GM10266 (cell line): ENCODE results near the gene CLEC4D.
A peak's percentile ranks its signal among the peaks of the same experiment; 100 is the strongest.
"Not testable (repeated sequence)": the region's sequence is repeated elsewhere in the genome, so short reads cannot be mapped to it uniquely, and the experiment has no call there.

Experiments
- DNase-seq: peaks from one replicate; pipeline ENCODE4 v3.0.0; 2012; ENCODE audit errors: extremely low spot score
- TF ChIP-seq, protein P1 (sequence below): IDR thresholded peaks from 2 replicates; pipeline ENCODE4 v1.5.1; 2012; ENCODE audit warnings: mild to moderate bottlenecking, low read depth; ENCODE audit not compliant: control insufficient read depth, insufficient read depth; ENCODE audit errors: missing control alignments

Gene CLEC4D

DNA sequence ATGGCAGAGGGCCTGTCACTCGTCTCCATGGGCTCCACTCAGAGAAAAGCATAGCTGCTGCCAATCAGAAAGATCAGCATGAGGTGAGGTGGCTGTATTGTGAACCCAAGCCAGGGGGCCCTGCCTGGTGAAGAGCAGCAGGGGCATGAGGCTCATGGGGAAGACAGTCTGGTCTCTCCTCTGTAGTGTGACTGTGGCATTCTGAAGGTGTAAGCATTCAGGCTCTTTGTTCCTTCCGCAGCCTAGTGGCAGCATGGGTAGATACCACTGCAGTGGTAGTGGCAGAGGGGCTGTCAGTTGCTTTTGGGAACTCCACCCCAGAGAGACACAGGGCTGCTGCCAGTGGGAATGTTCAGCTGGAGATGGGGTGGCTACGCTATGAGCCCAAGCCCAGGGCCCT lies 5.1 kb upstream of the CLEC4D start:
- TF ChIP-seq, protein P1, sequence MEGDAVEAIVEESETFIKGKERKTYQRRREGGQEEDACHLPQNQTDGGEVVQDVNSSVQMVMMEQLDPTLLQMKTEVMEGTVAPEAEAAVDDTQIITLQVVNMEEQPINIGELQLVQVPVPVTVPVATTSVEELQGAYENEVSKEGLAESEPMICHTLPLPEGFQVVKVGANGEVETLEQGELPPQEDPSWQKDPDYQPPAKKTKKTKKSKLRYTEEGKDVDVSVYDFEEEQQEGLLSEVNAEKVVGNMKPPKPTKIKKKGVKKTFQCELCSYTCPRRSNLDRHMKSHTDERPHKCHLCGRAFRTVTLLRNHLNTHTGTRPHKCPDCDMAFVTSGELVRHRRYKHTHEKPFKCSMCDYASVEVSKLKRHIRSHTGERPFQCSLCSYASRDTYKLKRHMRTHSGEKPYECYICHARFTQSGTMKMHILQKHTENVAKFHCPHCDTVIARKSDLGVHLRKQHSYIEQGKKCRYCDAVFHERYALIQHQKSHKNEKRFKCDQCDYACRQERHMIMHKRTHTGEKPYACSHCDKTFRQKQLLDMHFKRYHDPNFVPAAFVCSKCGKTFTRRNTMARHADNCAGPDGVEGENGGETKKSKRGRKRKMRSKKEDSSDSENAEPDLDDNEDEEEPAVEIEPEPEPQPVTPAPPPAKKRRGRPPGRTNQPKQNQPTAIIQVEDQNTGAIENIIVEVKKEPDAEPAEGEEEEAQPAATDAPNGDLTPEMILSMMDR = no peak
- no peak for DNase-seq

DNA sequence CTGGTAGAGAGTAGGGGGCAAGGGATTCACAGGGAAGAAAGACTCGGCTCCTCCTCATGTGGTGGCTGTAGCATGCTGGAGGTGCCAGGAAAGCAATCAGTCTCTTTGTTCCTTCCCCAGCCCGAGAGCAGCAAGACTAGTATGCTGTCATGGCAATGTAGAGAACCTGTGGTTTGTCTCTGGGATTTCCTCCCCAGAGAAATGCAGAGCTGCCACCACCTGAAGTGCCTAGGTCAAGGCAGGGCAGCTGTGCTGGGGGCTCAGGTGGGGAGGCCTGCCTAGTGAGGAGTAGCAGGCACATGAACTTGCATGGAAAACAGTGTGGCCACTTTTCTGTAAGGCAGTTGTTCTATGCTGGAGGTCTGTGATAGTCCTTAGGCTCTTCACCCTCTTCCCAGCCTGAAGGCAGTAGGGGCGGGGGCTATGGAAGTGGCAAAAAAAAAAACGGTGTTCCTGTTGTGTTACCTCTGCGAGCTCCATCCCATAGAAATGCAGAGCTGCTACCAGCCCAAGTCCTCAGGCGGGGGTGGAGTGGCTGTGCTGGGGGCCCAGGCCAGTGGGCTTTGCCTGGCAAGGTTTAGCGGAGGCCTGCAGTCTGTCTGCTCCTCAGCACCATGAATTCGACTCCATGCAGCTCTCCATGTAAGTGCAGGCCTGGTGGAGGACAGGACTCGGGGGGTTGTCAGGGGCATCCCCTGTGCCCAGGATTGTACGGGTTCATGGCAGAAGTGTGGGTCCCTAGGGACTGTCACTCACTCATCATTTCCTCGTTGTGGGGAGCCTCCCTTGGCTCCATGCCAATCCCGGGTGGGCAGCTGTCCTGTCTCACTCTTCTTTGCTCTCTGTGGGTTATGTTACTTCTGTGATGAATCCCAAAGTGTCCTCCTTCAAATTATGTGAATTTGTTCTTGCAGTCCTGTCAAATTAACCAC lies 4.1 kb upstream of the CLEC4D start:
- DNase-seq = no peak
- TF ChIP-seq, protein P1 = no peak

DNA sequence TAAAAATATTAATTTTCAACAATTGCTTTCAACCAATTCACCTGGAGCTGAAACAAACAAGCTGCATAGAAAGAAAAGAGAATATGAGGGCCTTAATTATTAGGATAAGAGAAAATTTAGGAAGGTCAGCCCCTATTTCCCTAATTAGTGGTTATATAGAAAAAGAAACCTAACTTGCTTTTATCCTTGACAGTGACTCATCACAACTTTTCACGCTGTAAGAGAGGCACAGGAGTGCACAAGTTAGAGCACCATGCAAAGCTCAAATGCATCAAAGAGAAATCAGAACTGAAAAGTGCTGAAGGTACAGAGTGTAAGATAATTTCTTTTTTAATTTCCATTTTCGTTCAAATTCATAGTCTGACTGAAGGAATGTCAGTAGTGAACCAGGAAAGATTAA lies 4.7 kb downstream of the CLEC4D start:
- TF ChIP-seq, protein P1 = no peak

DNA sequence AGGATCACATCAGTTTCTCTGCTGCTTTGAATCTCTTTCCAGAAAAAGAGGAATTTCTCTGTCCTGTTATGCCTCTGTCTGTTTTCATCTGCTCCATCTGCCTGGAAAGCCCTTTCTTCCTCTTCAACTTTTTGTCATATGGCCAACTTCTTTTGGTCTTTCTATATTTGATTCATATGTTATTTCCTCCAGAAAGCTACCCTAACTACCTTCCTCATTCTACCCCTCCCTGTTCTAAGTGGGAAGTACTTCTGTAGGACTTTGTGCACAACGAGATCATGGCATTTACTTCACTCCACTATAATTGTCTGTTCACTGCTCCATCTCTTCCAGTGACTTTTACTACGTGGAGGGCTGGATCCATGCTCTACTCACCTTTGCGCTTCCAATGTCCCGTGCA lies 5.9 kb downstream of the CLEC4D start:
- TF ChIP-seq, protein P1 = no peak

More for the DNA sequence above, 4.7 kb downstream of the CLEC4D start:
- no peak for DNase-seq

DNA sequence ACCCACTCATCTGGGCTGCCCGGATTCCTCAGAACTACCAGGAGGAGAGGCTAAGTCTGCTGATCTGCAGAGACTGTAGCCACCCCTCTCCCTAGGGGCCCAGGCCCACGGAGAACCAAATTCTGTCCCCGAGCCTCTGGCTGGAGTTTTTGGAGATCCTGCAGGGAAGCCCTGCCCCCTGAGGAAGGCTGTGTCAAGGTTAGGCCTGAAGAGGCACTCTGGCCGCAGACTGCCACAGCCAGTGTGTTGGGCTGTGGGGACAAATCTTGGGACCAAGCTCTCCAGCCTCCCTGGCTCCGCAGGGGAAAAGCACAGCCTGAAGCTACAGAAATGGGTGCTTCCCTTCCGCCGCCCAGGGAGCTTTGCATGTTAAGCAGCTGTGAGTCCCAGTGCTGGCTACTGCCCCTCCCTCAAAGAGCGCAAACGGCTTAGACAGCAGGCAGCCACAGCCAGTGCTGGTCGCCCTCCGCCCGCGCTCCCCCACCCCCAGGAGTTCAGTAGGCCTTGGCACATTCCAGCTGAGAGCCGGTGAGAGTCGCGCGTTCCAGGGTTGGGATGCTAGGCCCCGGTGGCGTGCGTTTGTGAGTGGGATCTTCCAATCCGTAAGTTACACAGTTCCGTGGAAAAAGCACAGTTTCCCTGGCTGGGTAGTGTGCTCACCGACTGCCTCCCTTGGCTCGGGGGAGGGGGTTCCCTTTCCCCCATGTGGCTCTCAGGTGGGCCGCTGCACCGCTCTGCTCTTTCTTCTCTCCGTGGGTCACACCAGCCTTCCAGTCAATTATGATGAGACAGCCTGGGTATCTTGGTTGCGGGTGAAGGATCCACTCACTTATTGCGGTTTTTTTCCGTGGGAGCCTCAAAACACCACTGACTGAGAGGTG lies 14.2 kb downstream of the CLEC4D start:
- TF ChIP-seq, protein P1 = no peak
- no peak for DNase-seq

More for the DNA sequence above, 5.9 kb downstream of the CLEC4D start:
- no peak for DNase-seq

DNA sequence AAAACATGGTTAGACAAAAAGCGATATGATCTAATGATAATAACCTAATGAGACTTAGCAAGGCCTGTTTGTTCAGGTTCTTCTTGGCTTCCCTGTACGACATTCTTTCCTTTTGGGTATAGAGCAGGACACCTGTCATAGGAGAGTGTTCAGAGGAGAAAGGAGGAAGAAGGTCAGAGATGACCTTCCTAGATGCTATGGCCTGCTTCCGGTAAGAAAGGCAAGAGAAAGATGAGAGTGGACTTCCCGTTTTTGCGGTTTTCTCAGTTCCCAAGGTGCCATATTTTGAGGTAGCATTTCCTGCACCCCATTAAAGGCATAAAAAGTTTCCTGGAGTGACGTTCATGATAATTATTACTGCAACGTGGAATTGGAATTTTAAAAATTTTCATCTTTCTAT lies 18.7 kb downstream of the CLEC4D start:
- TF ChIP-seq, protein P1 = no peak

DNA sequence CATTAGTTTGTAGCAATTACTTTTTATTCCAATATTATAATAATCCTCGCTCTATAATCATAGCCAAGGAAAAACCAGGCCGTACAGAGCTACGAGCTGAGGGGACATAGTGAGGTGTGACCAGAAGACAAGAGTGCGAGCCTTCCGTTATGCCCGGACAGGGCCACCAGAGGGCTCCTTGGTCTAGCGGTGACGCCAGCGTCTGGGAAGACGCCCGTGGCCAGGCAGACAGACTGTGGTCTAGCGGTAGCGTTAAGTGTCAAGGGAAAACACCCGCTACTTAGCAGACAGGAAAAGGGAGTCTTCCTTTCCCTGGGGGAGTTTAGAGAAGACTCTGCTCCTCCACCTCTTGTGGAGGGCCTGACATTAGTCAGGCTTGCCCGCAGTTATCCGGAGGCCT lies 24.5 kb downstream of the CLEC4D start:
- TF ChIP-seq, protein P1 = peak; percentile 32
- DNase-seq = not testable (repeated sequence)

More for the DNA sequence above, 18.7 kb downstream of the CLEC4D start:
- DNase-seq = no peak

DNA sequence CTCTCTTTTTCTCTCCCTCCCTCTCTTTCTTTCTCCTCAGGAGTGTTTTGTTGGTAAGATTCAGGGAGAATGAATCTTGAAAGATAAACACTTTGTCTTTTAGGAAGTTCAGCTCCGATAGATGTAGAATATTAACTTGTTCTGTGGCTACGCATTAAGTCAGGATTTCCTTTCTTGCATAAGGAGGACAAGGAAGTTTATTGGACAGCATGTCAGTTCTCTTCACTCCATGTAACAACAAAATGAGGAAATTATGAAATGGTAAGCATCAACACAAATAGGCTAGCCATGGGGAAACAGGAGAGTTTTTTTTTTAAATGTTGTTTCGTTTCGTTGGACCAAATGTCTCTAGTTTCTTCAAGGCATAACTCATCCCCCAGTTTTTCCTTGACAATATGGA lies 27.5 kb downstream of the CLEC4D start, which contains the start of gene CLEC4E:
Gene CLEC4E (minus strand): TSS at position 75 of the 400 bp plus-strand sequence. CDS start 108 bp downstream, outside the sequence.
- not testable (repeated sequence) for DNase-seq
